ENCODE data around the gene MDM2.

Gene MDM2

DNA sequence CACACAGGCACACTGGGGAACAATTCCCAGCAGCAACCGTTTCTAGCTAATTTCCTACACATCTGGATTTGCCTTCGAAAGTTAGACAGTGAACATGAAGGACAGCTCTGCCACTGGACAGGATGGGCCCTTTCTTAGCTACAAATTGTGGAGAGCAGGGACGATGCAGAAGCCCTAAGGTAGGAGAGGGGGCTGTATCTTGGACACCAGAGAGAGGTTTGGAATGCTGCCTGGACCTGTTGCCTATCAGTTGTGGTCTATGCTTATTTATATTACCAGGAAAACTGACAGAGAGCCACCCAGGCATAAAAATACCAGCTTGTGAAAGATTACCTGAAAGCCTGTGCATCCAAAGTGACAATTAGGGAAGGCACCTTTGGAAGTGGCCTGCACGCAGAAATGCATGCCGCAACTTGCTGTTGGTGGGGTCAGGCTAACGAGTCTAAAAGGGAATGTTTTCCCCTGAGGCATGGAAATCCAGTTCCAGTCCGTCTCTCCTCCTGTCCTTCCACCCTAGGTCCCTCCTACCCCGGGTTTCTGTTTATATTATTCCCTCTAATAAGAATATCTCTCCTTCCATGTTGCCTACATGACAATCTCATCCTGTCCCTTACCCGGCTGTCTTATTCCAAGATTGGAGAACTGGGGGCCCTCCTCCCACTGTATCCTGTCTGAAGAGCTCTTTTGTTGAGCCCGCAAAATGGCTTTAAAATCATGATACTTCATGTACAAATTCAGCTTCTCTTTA is 60.2 kb downstream of the MDM2 start:
- no peak for DNase-seq (ENCODE audit: low spot score)
- Mint-ChIP-seq H3K27ac (no peak overlapping the region), H3K9me3 (no peaks in the 10 kb centered on the region), H3K4me1 (ENCODE audit: low read depth) (peaks cover 2% of the 10 kb centered on the region), H3K36me3 (ENCODE audit: low read depth) (peaks cover 1% of the 10 kb centered on the region), H3K27me3 (ENCODE audit: low read depth) (no peaks in the 10 kb centered on the region), H3K4me3 (no peak overlapping the region)

GRCh38 chr12:68870011-68870410 is 62.0 kb downstream of the MDM2 start:
- Mint-ChIP-seq H3K4me3 (no peak overlapping the region), H3K27ac (no peak overlapping the region), H3K36me3 (ENCODE audit: low read depth) (peaks cover 6% of the 10 kb centered on the region), H3K4me1 (ENCODE audit: low read depth) (peaks cover 2% of the 10 kb centered on the region), H3K9me3 (no peaks in the 10 kb centered on the region), H3K27me3 (ENCODE audit: low read depth) (no peaks in the 10 kb centered on the region)
- DNase-seq (ENCODE audit: low spot score): no peak

DNA sequence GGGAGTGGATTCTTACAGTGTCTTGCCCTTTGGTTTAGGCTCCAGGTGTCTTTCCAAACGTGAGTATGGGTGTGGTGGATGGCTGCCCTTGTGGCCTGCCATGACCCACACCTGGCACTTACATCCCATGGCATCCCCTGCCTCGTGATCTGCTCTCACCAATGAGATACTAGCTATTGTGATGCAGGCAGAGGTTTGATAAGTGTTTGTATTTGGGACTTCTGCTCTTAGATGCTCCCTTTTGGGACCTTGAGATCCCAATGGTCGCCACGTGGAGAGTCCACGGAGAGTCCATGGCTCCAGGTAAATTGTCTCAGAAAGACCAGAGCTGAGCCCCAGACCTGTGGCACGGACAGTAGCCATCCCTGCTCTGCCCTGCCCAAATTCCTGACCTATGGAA is 62.5 kb downstream of the MDM2 start:
- Mint-ChIP-seq H3K27me3 (ENCODE audit: low read depth) (no peaks in the 10 kb centered on the region), H3K9me3 (no peaks in the 10 kb centered on the region), H3K4me1 (ENCODE audit: low read depth) (peaks cover 2% of the 10 kb centered on the region), H3K4me3 (no peak overlapping the region), H3K36me3 (ENCODE audit: low read depth) (peaks cover 6% of the 10 kb centered on the region), H3K27ac (no peak overlapping the region)
- DNase-seq (ENCODE audit: low spot score): no peak

- H3K27ac Mint-ChIP-seq: peak overlapping the region; percentile 1
- H3K27me3 Mint-ChIP-seq (ENCODE audit: low read depth): no peaks in the 10 kb centered on the region
- no peaks in the 10 kb centered on the region for H3K9me3 Mint-ChIP-seq
- H3K4me3 Mint-ChIP-seq: no peak overlapping the region
- peaks cover 5% of the 10 kb centered on the region for H3K4me1 Mint-ChIP-seq (ENCODE audit: low read depth)
- H3K36me3 Mint-ChIP-seq (ENCODE audit: low read depth): peaks cover 6% of the 10 kb centered on the region
- no peak for DNase-seq (ENCODE audit: low spot score)
Observed at GRCh38 chr12:68871396-68871795, 63.4 kb downstream of the MDM2 start.

GRCh38 chr12:68871921-68872320 is 63.9 kb downstream of the MDM2 start:
- no peak overlapping the region for H3K4me3 Mint-ChIP-seq
- H3K9me3 Mint-ChIP-seq: no peaks in the 10 kb centered on the region
- no peak overlapping the region for H3K27ac Mint-ChIP-seq
- no peak for DNase-seq (ENCODE audit: low spot score)
- H3K27me3 Mint-ChIP-seq (ENCODE audit: low read depth): no peaks in the 10 kb centered on the region
- peaks cover 9% of the 10 kb centered on the region for H3K4me1 Mint-ChIP-seq (ENCODE audit: low read depth)
- peaks cover 6% of the 10 kb centered on the region for H3K36me3 Mint-ChIP-seq (ENCODE audit: low read depth)

DNA sequence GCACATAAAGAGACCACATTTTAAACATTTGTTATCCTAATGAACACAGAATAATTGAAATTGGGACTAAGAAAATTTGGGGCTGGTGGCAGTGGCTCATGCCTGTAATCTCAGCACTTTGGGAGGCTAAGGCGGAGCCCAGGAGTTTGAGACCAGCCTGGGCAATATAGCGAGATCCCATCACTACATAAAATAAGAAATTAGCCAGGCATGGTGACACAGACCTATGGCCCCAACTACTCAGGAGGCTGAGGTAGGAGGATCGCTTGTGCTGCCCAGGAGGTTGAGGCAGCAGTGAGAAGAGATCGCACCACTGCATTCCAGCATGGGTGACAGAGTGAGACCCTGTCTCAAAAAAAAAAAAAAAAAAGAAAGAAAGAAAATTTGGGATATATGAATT is 65.3 kb downstream of the MDM2 start:
- no peak for DNase-seq (ENCODE audit: low spot score)
- Mint-ChIP-seq H3K4me3 (no peak overlapping the region), H3K4me1 (ENCODE audit: low read depth) (peaks cover 13% of the 10 kb centered on the region), H3K36me3 (ENCODE audit: low read depth) (peaks cover 6% of the 10 kb centered on the region), H3K9me3 (peaks cover under 1% of the 10 kb centered on the region), H3K27me3 (ENCODE audit: low read depth) (no peaks in the 10 kb centered on the region), H3K27ac (no peak overlapping the region)

- Mint-ChIP-seq H3K27ac (no peak overlapping the region), H3K4me3 (no peak overlapping the region), H3K27me3 (ENCODE audit: low read depth) (no peaks in the 10 kb centered on the region), H3K9me3 (peaks cover 8% of the 10 kb centered on the region), H3K4me1 (ENCODE audit: low read depth) (peaks cover 13% of the 10 kb centered on the region), H3K36me3 (ENCODE audit: low read depth) (peaks cover 17% of the 10 kb centered on the region)
- DNase-seq (ENCODE audit: low spot score): no peak
Observed at GRCh38 chr12:68876461-68876860, 68.5 kb downstream of the MDM2 start.

- Mint-ChIP-seq H3K4me1 (ENCODE audit: low read depth) (peaks cover 11% of the 10 kb centered on the region), H3K36me3 (ENCODE audit: low read depth) (peaks cover 21% of the 10 kb centered on the region), H3K27me3 (ENCODE audit: low read depth) (no peaks in the 10 kb centered on the region)
Observed at GRCh38 chr12:68877583-68877982, 69.6 kb downstream of the MDM2 start.

GRCh38 chr12:68878283-68878682 is 70.3 kb downstream of the MDM2 start:
- H3K36me3 Mint-ChIP-seq (ENCODE audit: low read depth): peaks cover 26% of the 10 kb centered on the region
- H3K27me3 Mint-ChIP-seq (ENCODE audit: low read depth): no peaks in the 10 kb centered on the region
- peaks cover 15% of the 10 kb centered on the region for H3K4me1 Mint-ChIP-seq (ENCODE audit: low read depth)
- DNase-seq (ENCODE audit: low spot score): no peak
- H3K4me3 Mint-ChIP-seq: no peak overlapping the region
- H3K27ac Mint-ChIP-seq: no peak overlapping the region
- H3K9me3 Mint-ChIP-seq: peaks cover 14% of the 10 kb centered on the region

More at GRCh38 chr12:68877583-68877982, 69.6 kb downstream of the MDM2 start:
- Mint-ChIP-seq H3K27ac (no peak overlapping the region), H3K4me3 (no peak overlapping the region), H3K9me3 (peaks cover 14% of the 10 kb centered on the region)
- no peak for DNase-seq (ENCODE audit: low spot score)

- no peak for DNase-seq (ENCODE audit: low spot score)
- Mint-ChIP-seq H3K4me1 (ENCODE audit: low read depth) (peaks cover 15% of the 10 kb centered on the region), H3K36me3 (ENCODE audit: low read depth) (peaks cover 26% of the 10 kb centered on the region), H3K4me3 (no peak overlapping the region), H3K9me3 (peaks cover 14% of the 10 kb centered on the region), H3K27ac (no peak overlapping the region), H3K27me3 (ENCODE audit: low read depth) (no peaks in the 10 kb centered on the region)
Observed at GRCh38 chr12:68878846-68879245, 70.9 kb downstream of the MDM2 start.

DNA sequence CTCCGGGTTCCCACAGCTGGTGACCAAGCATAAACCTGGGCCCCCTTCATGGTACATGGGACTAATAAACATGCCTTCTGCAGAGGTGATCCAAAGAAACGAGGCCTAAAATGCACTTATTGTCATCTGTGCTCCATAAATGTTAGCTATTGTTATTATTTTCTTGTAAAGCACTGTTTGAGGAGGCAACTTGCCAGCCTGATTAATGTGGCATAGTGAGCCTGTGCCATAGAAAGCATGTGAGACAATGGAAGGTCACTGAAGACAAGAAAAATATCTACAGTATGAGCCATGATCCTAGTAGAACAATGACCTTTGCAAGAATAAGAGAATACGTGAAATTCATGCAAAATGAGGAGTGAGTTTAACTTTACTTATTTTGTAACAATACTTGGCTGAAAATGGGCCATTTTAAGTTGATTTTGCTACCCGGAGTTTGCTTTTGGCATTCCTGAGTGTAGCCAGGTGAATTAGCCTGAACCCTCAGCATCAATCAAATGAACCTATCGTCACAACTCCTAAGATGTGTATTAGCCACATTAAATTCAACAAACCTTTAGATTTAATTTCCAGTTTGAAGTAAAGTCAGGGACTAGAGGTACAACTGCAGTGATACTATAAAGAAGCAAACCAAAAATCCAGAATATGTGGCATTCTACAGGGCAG is 72.8 kb downstream of the MDM2 start:
- Mint-ChIP-seq H3K27me3 (ENCODE audit: low read depth) (no peaks in the 10 kb centered on the region), H3K36me3 (ENCODE audit: low read depth) (peaks cover 29% of the 10 kb centered on the region), H3K4me1 (ENCODE audit: low read depth) (peaks cover 15% of the 10 kb centered on the region), H3K4me3 (no peak overlapping the region), H3K27ac (no peak overlapping the region), H3K9me3 (peaks cover 14% of the 10 kb centered on the region)
- no peak for DNase-seq (ENCODE audit: low spot score)

GRCh38 chr12:68882251-68882964 is 74.4 kb downstream of the MDM2 start:
- H3K27ac Mint-ChIP-seq: no peak overlapping the region
- H3K4me3 Mint-ChIP-seq: no peak overlapping the region
- H3K27me3 Mint-ChIP-seq (ENCODE audit: low read depth): no peaks in the 10 kb centered on the region
- DNase-seq (ENCODE audit: low spot score): no peak
- H3K4me1 Mint-ChIP-seq (ENCODE audit: low read depth): peaks cover 9% of the 10 kb centered on the region
- peaks cover 14% of the 10 kb centered on the region for H3K9me3 Mint-ChIP-seq
- peaks cover 29% of the 10 kb centered on the region for H3K36me3 Mint-ChIP-seq (ENCODE audit: low read depth)

DNA sequence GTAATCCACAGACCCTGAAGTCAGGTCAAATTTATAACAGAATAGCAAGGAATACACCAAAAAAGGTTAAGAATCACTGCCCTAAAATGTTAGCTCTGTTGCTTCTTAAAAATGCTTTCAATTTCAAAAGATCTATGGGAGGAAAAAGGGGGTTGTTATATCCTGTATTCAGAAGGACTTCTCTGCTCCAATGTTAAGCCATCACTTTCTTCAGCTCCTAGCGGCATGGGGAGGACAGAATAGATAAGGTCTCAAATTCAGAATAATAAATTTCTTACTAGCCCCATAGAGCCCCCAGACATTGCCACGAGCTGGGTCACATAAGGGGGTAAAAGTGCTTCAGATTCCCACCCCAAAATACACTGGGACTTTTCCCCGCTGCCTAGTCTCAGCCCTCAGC is 75.2 kb downstream of the MDM2 start:
- DNase-seq (ENCODE audit: low spot score): no peak
- Mint-ChIP-seq H3K4me1 (ENCODE audit: low read depth) (peaks cover 14% of the 10 kb centered on the region), H3K27ac (no peak overlapping the region), H3K36me3 (ENCODE audit: low read depth) (peaks cover 29% of the 10 kb centered on the region), H3K4me3 (no peak overlapping the region), H3K27me3 (ENCODE audit: low read depth) (no peaks in the 10 kb centered on the region), H3K9me3 (peaks cover 14% of the 10 kb centered on the region)

DNA sequence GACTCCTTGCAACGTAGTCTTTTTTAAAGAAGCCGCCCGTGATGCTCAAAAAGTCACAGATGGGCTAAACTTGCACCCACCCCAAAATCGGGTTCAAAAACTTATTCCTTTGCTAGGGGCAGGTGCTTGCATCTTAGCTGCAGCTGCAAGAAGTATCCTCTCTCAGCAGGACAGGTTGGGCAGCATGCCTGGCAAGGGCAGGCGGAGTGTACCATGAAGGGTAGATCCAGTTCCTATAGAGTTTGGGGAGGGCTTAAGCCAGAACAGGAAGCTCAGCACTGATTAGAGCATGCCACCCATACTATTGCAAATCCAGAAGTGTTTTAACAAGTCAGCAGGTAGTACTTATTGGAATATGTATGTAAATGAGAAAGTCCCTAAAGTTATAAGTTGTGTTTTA is 76.3 kb downstream of the MDM2 start:
- Mint-ChIP-seq H3K36me3 (ENCODE audit: low read depth) (peaks cover 25% of the 10 kb centered on the region), H3K9me3 (peaks cover 10% of the 10 kb centered on the region), H3K27ac (no peak overlapping the region), H3K4me3 (no peak overlapping the region), H3K4me1 (ENCODE audit: low read depth) (peaks cover 22% of the 10 kb centered on the region), H3K27me3 (ENCODE audit: low read depth) (no peaks in the 10 kb centered on the region)
- DNase-seq (ENCODE audit: low spot score): no peak

Data from T-helper 2 cell treated with Interferon-gamma antibody and Interleukin-4, amounts not matched to agents 5 μg/mL and 100 μg/mL, for 36 hours (primary cell).